HepG2 (cell line): Measurements from ENCODE around the gene TPSD1. TPM values are rescaled to one million over a fixed set of nuclear protein-coding genes. Genes with fewer than 3 reads are reported as not detected.

Source experiments
- ATAC-seq: fragments of 200-7000 bp; cut with Tn5 transposase; 3 replicates; pipeline ENCODE4 v1.9.1; 2020; ENCODE audit warnings: mild to moderate bottlenecking, moderate library complexity
- BruUV-seq: library from RNA; stranded (reverse); fragments of 400-500 nt; replicated peaks from 2 replicates; lab custom pipeline; 2021; lab: Mats Ljungman, UMichigan
- CTCF ChIA-PET: fragments of 300-600 bp; formaldehyde crosslinking; extraction: SDS; loops from one replicate; lab custom pipeline; 2021; ENCODE audit warnings: low total read pairs, inconsistent platforms, low intra/inter-chr PET ratio; lab: Yijun Ruan, JAX
- POLR2A ChIA-PET: fragments of 350-600 bp; sonication (Branson Sonifier 250); formaldehyde crosslinking; loops from one replicate; lab custom pipeline; 2020; ENCODE audit warnings: antibody characterized with exemption, inconsistent platforms; lab: Yijun Ruan, JAX
- DNase-seq: peaks from one replicate; pipeline ENCODE4 v3.0.0-alpha.2; 2015; ENCODE audit warnings: low spot score
- FAIRE-seq: peaks from 3 replicates; lab custom pipeline; 2011; peaks lifted over from hg19 to GRCh38; lab: Jason Lieb, UNC
- H2AFZ ChIP-seq: one replicate; pipeline ENCODE4 v1.6.1; 2011; ENCODE audit warnings: low read length, inconsistent platforms
- H3K27ac ChIP-seq: fragments of 300-600 bp; 3 replicates; pipeline ENCODE4 v1.8.0; 2011; ENCODE audit warnings: mixed run types, mild to moderate bottlenecking, mixed read lengths, low read length, inconsistent platforms; ENCODE audit not compliant: insufficient read depth; ENCODE audit errors: extremely low read length
- H3K27me3 ChIP-seq, 2 experiments: fragments of 200-600 bp in 1 of 2; 2 replicates in 1 of 2; 3 replicates in 1 of 2; pipeline versions ENCODE4 v1.6.0 to v1.8.0; 2011; ENCODE audit warnings: low read length in 2 of 2, mild to moderate bottlenecking in 2 of 2, moderate library complexity in 2 of 2, inconsistent platforms in 1 of 2; ENCODE audit not compliant: insufficient read depth in 2 of 2, control insufficient read depth in 1 of 2
- H3K36me3 ChIP-seq, 2 experiments: fragments of 200-600 bp in 1 of 2; replicated peaks in 1 of 2; 2 replicates in 1 of 2; 3 replicates in 1 of 2; pipeline versions ENCODE4 v1.5.1 to v1.8.0; 2011; ENCODE audit warnings: low read length in 2 of 2, inconsistent platforms in 1 of 2; ENCODE audit not compliant: insufficient read depth in 2 of 2, control insufficient read depth in 1 of 2
- H3K4me1 ChIP-seq: 2 replicates; pipeline ENCODE4 v1.5.1; 2012; ENCODE audit warnings: low read length, inconsistent platforms; ENCODE audit not compliant: insufficient read depth
- H3K4me2 ChIP-seq: 2 replicates; pipeline ENCODE4 v1.6.0; 2011; ENCODE audit warnings: low read depth, low read length, inconsistent platforms
- H3K4me3 ChIP-seq, 3 experiments: fragments of 200-600 bp in 1 of 3; sonication (generic), shearing (Covaris generic) in 1 of 3; replicated peaks in 1 of 3; 2 replicates each; pipeline ENCODE4 v1.5.1; 2011 to 2016; ENCODE audit warnings: low read length in 3 of 3, inconsistent platforms in 2 of 3, low read depth in 2 of 3, mild to moderate bottlenecking in 2 of 3, control low read depth in 1 of 3, mixed read lengths in 1 of 3; ENCODE audit not compliant: insufficient read depth in 1 of 3
- H3K79me2 ChIP-seq: one replicate; pipeline ENCODE4 v1.6.1; 2011; ENCODE audit warnings: low read length, inconsistent platforms; ENCODE audit not compliant: insufficient read depth
- H3K9ac ChIP-seq: 2 replicates; pipeline ENCODE4 v1.6.0; 2011; ENCODE audit warnings: mild to moderate bottlenecking, low read depth, low read length, inconsistent platforms; ENCODE audit not compliant: insufficient read depth
- H3K9me3 ChIP-seq: 2 replicates; pipeline ENCODE4 v1.5.1; 2012; ENCODE audit warnings: mild to moderate bottlenecking, low read length
- H4K20me1 ChIP-seq: 2 replicates; pipeline ENCODE4 v1.6.0; 2011; ENCODE audit warnings: inconsistent platforms, mild to moderate bottlenecking, low read length, moderate library complexity; ENCODE audit not compliant: insufficient read depth
- EZH2 ChIP-seq: conservative IDR thresholded peaks from 2 replicates; pipeline ENCODE4 v1.6.1; 2012; ENCODE audit warnings: mild to moderate bottlenecking, low read depth, low read length, moderate library complexity
- LBX2 ChIP-seq: sonication (generic); formaldehyde crosslinking; IDR thresholded peaks from 2 replicates; pipeline ENCODE4 v1.5.0; 2020; ENCODE audit warnings: missing genetic modification reagents, mild to moderate bottlenecking, borderline replicate concordance
- MTF2 ChIP-seq: sonication (generic); formaldehyde crosslinking; IDR thresholded peaks from 2 replicates; pipeline ENCODE4 v1.5.0; 2020; ENCODE audit warnings: missing genetic modification reagents, borderline replicate concordance
- PAXIP1 ChIP-seq: sonication (generic); formaldehyde crosslinking; conservative IDR thresholded peaks from 2 replicates; pipeline ENCODE4 v1.4.0; 2020; ENCODE audit warnings: mild to moderate bottlenecking, missing genetic modification reagents, moderate library complexity
- PREB ChIP-seq: sonication (generic); formaldehyde crosslinking; IDR thresholded peaks from 2 replicates; pipeline ENCODE4 v1.4.0; 2020; ENCODE audit warnings: missing genetic modification reagents
- ZFP91 ChIP-seq: sonication (generic); formaldehyde crosslinking; IDR thresholded peaks from 2 replicates; pipeline ENCODE4 v1.9.0; 2022; ENCODE audit warnings: missing genetic modification reagents, mild to moderate bottlenecking, borderline replicate concordance
- ZNF687 ChIP-seq: sonication (generic); formaldehyde crosslinking; IDR thresholded peaks from 2 replicates; pipeline ENCODE4 v1.5.1; 2020; ENCODE audit warnings: mild to moderate bottlenecking, missing genetic modification reagents, moderate library complexity
- WGBS: methylation state at CpG from one replicate; pipeline ENCODE4 v1.1.6; 2017; ENCODE audit warnings: low lambda C conversion rate; 5-methylcytosine and 5-hydroxymethylcytosine counted together
- in situ Hi-C: cut with HindIII; loops from 2 replicates; pipeline ENCODE4 v1.10.0; 2017; ENCODE audit warnings: low pct_unique_long_range_greater_than_20kb; ENCODE audit not compliant: extremely low pct_ligation_motif_present
- intact Hi-C: fragments of 100-400 bp; cut with micrococcal nuclease; formaldehyde crosslinking; loops from one replicate; pipeline ENCODE4 v1.10.0; 2022; ENCODE audit not compliant: unreplicated experiment
- polyA plus RNA-seq, 8 experiments: library from polyadenylated mRNA; depleted of rRNA in 3 of 8; stranded (reverse) in 7 of 8; unstranded in 1 of 8; fragments of >200 nt; fragmentation: Illumina TruSeq in 4 of 8; extraction: Trizol in 4 of 8; gene quantifications; 2 replicates each; pipeline versions ENCODE4 v1.2.1 to v1.2.3, GENCODE V29; 2011 to 2016; ENCODE audit warnings: low read depth in 4 of 8, missing spikeins in 1 of 8, mixed read lengths in 1 of 8; ENCODE audit not compliant: insufficient read depth in 1 of 8
- total RNA-seq, 5 experiments: library from RNA; depleted of rRNA; stranded (reverse); fragments of >200 nt; fragmentation: Illumina TruSeq; extraction: Trizol; gene quantifications; 2 replicates each; pipeline ENCODE4 v1.2.3, GENCODE V29; 2016; ENCODE audit warnings: low read depth in 1 of 5

Gene TPSD1
- total and polyA plus RNA-seq, 2 of the 13 experiments (the other 11 are each of a cell fraction or from before 2014, with no cell fraction given), result not detected

- TF ChIP-seq PAXIP1 (CRISPR knock-in tag), result no peak
- no peak for TF ChIP-seq LBX2 (CRISPR knock-in tag)
- no peak for TF ChIP-seq ZFP91 (CRISPR knock-in tag)
These were observed 4.3 kb downstream of the TPSD1 start (continued) for GRCh38 chr16:1260101-1260680.

GRCh38 chr16:1261131-1261892, 5.4 kb downstream of the TPSD1 start:
- FAIRE-seq (no peak), ATAC-seq (no peak; the same call in 2 of the 3 replicates), DNase-seq (no peak)
- intact Hi-C loops, result no loop called here
- no peak overlapping the region for H3K4me3 ChIP-seq
- no TSS peak for BruUV-seq
- no peaks in the 10 kb centered on the region for H3K9me3 ChIP-seq
- H3K27ac ChIP-seq, result no peak overlapping the region
- H2AFZ ChIP-seq, result no peak overlapping the region
- H3K27me3 ChIP-seq, result peaks cover 21 to 76% of the 10 kb centered on the region in 2 experiments
- no peaks in the 10 kb centered on the region for H4K20me1 ChIP-seq
- in situ Hi-C loops, result no loop called here
- no peaks in the 10 kb centered on the region for H3K79me2 ChIP-seq
- no peaks in the 10 kb centered on the region for H3K36me3 ChIP-seq
- CTCF ChIA-PET, result no interaction called here
- 10% methylated on average over 20 of the region's 47 CpGs for WGBS
- H3K4me1 ChIP-seq, result no peaks in the 10 kb centered on the region
- TF ChIP-seq MTF2 (CRISPR knock-in tag), result peak; percentile 75; the same call in 1 of the 2 replicates
- TF ChIP-seq ZNF687 (CRISPR knock-in tag), result peak; percentile 14; the same call in 1 of the 2 replicates
- peak; percentile 77; the same call in 1 of the 2 replicates for TF ChIP-seq EZH2
- TF ChIP-seq PREB (CRISPR knock-in tag), result no peak
- no peak overlapping the region for H3K9ac ChIP-seq
- POLR2A ChIA-PET, result no interaction called here
- no peak overlapping the region for H3K4me2 ChIP-seq
